HEK293T (cell line): ENCODE measurements around the gene ATP8A1.

Source experiments
- CTCF ChIA-PET: fragments of 350-600 bp; formaldehyde crosslinking; extraction: SDS; loops from one replicate; lab custom pipeline; 2021; ENCODE audit warnings: antibody characterized with exemption, inconsistent platforms; lab: Yijun Ruan, JAX
- POLR2A ChIA-PET: fragments of 350-600 bp; formaldehyde crosslinking; extraction: SDS; loops from one replicate; lab custom pipeline; 2020; ENCODE audit warnings: antibody characterized with exemption, inconsistent platforms; lab: Yijun Ruan, JAX
- DNase-seq: peaks from one replicate; pipeline ENCODE4 v3.0.0; 2012; ENCODE audit warnings: mixed read lengths; ENCODE audit errors: extremely low spot score
- ARNT ChIP-seq: fragments of 450-650 bp; IDR thresholded peaks from 2 replicates; pipeline ENCODE4 v1.6.1; 2017; ENCODE audit warnings: mild to moderate bottlenecking
- BHLHE40 ChIP-seq: fragments of 450-650 bp; IDR thresholded peaks from 2 replicates; pipeline ENCODE4 v1.6.1; 2016; ENCODE audit warnings: mild to moderate bottlenecking, moderate library complexity, borderline replicate concordance
- CTBP1 ChIP-seq: fragments of 450-650 bp; IDR thresholded peaks from 2 replicates; pipeline ENCODE4 v1.6.1; 2016; ENCODE audit warnings: borderline replicate concordance
- ELF4 ChIP-seq: fragments of 450-650 bp; IDR thresholded peaks from 2 replicates; pipeline ENCODE4 v1.6.1; 2017; ENCODE audit warnings: antibody characterized with exemption
- FOXA1 ChIP-seq: fragments of 450-650 bp; IDR thresholded peaks from 2 replicates; pipeline ENCODE4 v1.6.1; 2016; ENCODE audit warnings: mild to moderate bottlenecking
- FOXK2 ChIP-seq: fragments of 450-650 bp; IDR thresholded peaks from 2 replicates; pipeline ENCODE4 v1.6.1; 2016; ENCODE audit warnings: mild to moderate bottlenecking
- FOXM1 ChIP-seq: fragments of 450-650 bp; IDR thresholded peaks from 2 replicates; pipeline ENCODE4 v1.6.1; 2017; ENCODE audit warnings: mild to moderate bottlenecking, borderline replicate concordance
- HDGF ChIP-seq: fragments of 450-650 bp; IDR thresholded peaks from 2 replicates; pipeline ENCODE4 v1.6.1; 2017; ENCODE audit warnings: antibody characterized with exemption, borderline replicate concordance
- L3MBTL2 ChIP-seq: fragments of 450-650 bp; conservative IDR thresholded peaks from 2 replicates; pipeline ENCODE4 v1.6.1; 2016; ENCODE audit warnings: mild to moderate bottlenecking
- LEF1 ChIP-seq: fragments of 450-650 bp; IDR thresholded peaks from 2 replicates; pipeline ENCODE4 v1.6.1; 2017; ENCODE audit warnings: mild to moderate bottlenecking, borderline replicate concordance
- NFRKB ChIP-seq: fragments of 450-650 bp; IDR thresholded peaks from 2 replicates; pipeline ENCODE4 v1.6.1; 2016; ENCODE audit warnings: mild to moderate bottlenecking, moderate library complexity
- PKNOX1 ChIP-seq: fragments of 450-650 bp; IDR thresholded peaks from 2 replicates; pipeline ENCODE4 v1.6.1; 2016
- SP1 ChIP-seq: fragments of 450-650 bp; IDR thresholded peaks from 2 replicates; pipeline ENCODE4 v1.6.1; 2017
- SUZ12 ChIP-seq: fragments of 450-650 bp; IDR thresholded peaks from 2 replicates; pipeline ENCODE4 v1.6.1; 2016; ENCODE audit warnings: mild to moderate bottlenecking
- TARDBP ChIP-seq: fragments of 450-650 bp; IDR thresholded peaks from 2 replicates; pipeline ENCODE4 v1.6.1; 2016
- ZNF384 ChIP-seq: fragments of 450-650 bp; IDR thresholded peaks from 2 replicates; pipeline ENCODE4 v1.6.1; 2016

ATP8A1 gene

GRCh38 chr4:42560467-42560861, 96.4 kb downstream of the ATP8A1 start:
- DNase-seq: no peak
- POLR2A ChIA-PET: no interaction called here
- CTCF ChIA-PET: interaction anchor here (0.6 kb wide), 1 partner anchor 304 kb away, joined by 5 read pairs; no protein-coding TSS in a partner anchor
- TF ChIP-seq BHLHE40: no peak
- TF ChIP-seq FOXK2: no peak

DNA sequence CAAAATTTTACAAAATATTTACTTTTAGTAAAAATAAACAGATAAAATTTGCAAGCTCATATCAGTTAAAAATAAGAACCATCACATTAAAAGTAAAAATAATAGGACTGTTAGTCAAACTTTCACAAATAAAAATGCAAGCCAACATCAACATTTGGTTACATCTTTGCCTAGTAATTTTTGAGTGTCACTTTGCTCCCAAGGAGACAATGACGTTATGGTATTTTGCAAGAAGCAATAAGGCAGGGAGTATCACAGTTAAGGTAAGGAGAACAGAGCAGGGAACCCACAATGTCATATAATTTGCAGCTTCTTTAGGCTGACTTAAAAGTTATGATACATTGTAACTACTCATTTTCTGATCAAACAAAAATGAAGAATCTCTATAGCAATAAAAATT, 98.7 kb downstream of the ATP8A1 start:
- POLR2A ChIA-PET: no interaction called here
- no peak for DNase-seq
- TF ChIP-seq ARNT (no peak), SP1 (no peak)
- CTCF ChIA-PET: interaction anchor here (0.6 to 1.5 kb wide), 2 partner anchors 11 to 151 kb away, joined by 3 to 9 read pairs; no protein-coding TSS in a partner anchor

DNA sequence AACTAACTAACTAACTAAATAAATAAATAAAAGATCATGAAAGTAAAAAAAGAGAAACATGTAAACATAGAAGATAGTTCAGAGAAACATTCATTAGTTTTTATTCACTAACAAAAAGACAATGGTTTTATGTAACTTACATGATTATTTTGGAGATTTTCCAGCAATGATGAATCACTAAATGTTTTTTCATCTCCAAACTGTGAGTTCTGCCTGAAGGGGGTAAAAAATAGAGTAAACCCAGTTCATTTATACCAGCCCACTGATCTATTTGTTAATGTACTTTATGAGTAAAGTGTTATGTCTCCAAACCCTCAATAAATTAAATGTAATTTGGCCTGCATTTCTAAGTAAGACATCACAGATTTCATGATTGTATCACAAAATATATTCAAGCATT, 101.1 kb downstream of the ATP8A1 start:
- CTCF ChIA-PET: no interaction called here
- no peak for DNase-seq
- TF ChIP-seq L3MBTL2: no peak
- TF ChIP-seq ARNT: no peak
- no peak for TF ChIP-seq FOXK2
- TF ChIP-seq CTBP1: no peak
- POLR2A ChIA-PET: no interaction called here

- POLR2A ChIA-PET: no interaction called here
- DNase-seq: no peak
- CTCF ChIA-PET: no interaction called here
- no peak for TF ChIP-seq FOXA1
- TF ChIP-seq FOXK2: no peak
- TF ChIP-seq HDGF: no peak
- no peak for TF ChIP-seq SP1
- TF ChIP-seq CTBP1: no peak
- no peak for TF ChIP-seq NFRKB
- TF ChIP-seq L3MBTL2: no peak
- no peak for TF ChIP-seq LEF1
- no peak for TF ChIP-seq ZNF384
- TF ChIP-seq PKNOX1: no peak
- no peak for TF ChIP-seq ELF4
- no peak for TF ChIP-seq ARNT
- no peak for TF ChIP-seq FOXM1
- TF ChIP-seq TARDBP: no peak
- TF ChIP-seq SUZ12: no peak
- no peak for TF ChIP-seq BHLHE40
These were observed 102.8 kb downstream of the ATP8A1 start for GRCh38 chr4:42554072-42554471.

DNA sequence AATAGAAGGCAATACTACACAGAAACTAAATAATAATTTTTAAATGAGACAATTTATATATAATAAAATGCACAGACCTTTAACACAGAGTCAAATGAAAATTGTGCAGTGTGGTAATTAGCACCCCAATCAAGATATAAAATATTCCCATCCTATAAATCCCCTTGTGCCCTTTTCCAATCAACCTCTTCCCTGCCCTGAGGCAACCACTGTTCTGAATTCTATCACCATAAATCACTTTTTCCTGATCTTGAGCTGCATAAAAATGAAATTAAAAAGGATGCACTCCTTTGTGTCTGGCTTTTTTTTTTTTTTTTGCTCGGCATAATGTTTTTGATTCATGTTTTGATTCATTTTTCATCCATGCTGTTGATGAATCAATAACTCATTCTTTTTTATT, 107.0 kb downstream of the ATP8A1 start:
- DNase-seq: no peak
- TF ChIP-seq SUZ12: no peak
- TF ChIP-seq CTBP1: no peak
- TF ChIP-seq NFRKB: no peak
- TF ChIP-seq ARNT: no peak
- TF ChIP-seq BHLHE40: no peak
- no peak for TF ChIP-seq HDGF
- TF ChIP-seq PKNOX1: no peak
- TF ChIP-seq L3MBTL2: no peak
- no peak for TF ChIP-seq SP1
- no peak for TF ChIP-seq ZNF384
- no peak for TF ChIP-seq FOXM1
- no peak for TF ChIP-seq FOXA1
- ChIA-PET CTCF (no interaction called here), POLR2A (no interaction called here)

DNA sequence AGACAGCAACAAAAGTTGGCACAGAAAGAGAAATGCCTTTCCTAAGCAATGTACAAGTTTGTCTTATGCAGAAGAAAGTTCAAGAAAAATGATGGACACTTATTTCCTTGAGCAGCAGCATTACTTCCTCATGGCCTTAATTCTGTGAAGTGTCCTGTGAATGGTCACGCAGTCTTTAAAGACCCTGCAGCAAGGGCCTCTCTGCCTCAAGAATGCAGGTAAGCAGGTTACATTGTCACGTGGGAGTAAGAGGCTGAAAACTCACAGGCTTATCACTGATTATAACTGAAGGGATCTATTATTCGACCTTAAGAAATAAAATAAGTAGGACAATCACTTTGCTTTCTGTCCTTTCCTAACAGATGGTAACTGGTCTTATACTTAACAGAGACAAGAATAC, 109.1 kb downstream of the ATP8A1 start:
- TF ChIP-seq TARDBP: no peak
- TF ChIP-seq NFRKB: no peak
- TF ChIP-seq FOXM1: no peak
- TF ChIP-seq ARNT: no peak
- no peak for TF ChIP-seq LEF1
- DNase-seq: no peak
- ChIA-PET POLR2A (no interaction called here), CTCF (no interaction called here)

DNA sequence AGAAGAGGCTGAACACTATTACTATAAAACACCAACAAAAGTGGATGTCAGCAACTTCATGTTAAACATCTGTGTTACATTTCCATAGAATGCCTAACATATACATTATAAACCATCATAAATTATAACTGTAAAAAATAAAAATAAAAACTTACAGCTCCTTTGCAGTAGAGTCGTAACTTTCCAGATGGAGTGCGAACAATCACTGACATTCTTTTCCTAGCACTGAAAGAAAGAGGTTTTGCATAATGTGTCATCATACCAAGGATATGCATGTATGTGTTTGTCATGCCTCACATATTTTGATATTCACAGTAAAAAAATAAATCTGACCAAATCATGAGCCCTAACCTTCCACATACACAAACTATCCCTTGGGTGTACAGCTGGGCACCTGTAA, 113.1 kb downstream of the ATP8A1 start:
- TF ChIP-seq FOXM1 (no peak), ZNF384 (no peak), CTBP1 (no peak), HDGF (no peak), SUZ12 (no peak), SP1 (no peak), FOXK2 (no peak), ARNT (no peak), LEF1 (no peak), PKNOX1 (no peak)
- DNase-seq: no peak
- CTCF ChIA-PET: interaction anchor here (0.6 kb wide), 1 partner anchor 35 kb away, joined by 3 read pairs; no protein-coding TSS in a partner anchor
- POLR2A ChIA-PET: no interaction called here
